Measurements from ENCODE around the gene NME7.
"Not testable (repeated sequence)": the region's sequence is repeated elsewhere in the genome, so short reads cannot be mapped to it uniquely, and the experiment has no call there.

Gene NME7, protein sequence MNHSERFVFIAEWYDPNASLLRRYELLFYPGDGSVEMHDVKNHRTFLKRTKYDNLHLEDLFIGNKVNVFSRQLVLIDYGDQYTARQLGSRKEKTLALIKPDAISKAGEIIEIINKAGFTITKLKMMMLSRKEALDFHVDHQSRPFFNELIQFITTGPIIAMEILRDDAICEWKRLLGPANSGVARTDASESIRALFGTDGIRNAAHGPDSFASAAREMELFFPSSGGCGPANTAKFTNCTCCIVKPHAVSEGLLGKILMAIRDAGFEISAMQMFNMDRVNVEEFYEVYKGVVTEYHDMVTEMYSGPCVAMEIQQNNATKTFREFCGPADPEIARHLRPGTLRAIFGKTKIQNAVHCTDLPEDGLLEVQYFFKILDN

DNA sequence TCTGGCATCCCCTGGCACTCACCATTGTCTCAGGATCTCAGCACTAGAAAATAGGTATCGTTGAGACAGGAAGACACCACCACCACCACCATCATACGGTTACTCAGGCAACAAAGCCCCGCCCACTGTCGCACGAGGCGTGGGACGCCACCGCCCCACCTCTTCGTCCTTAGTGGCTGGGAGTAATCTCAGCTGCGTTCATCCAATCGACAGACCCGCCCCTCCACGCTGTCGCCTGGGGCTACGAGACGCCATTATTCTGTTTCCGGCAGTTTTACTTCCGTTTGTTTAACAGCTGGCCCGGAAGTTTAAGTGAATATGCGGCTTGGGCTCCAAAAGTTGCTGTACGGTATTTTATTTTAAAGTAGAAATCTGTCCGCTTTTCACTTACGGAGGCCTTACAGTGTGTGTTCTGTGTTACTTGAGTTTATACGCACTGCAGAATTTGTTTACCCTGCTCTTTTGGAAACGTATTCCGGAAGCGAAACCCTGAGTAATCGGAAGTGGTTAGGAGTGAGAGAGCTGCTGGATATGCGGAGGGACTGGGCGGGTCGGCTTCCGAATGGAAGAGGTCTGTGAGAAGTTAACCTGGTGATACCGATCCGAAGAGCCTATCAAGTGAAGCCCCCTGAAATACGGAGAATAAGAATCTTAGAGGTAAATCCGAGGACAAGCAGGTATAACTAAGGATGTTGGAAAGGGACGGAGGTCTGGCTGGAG lies at the start of gene NME7, which contains the start of gene BLZF1:
Gene NME7 (minus strand): TSS at position 112 of the 720 bp plus-strand sequence. CDS start 87 bp downstream, at position 25.
Gene BLZF1 (plus strand): TSS at position 510 of the 720 bp plus-strand sequence. CDS start 1,328 bp downstream, outside the sequence.
- H3K36me3 ChIP-seq = peaks cover 26% of the 10 kb centered on the region
- no peak for TF ChIP-seq Cebpa-rat (IDR thresholded peaks at IDR 0.05)
- peak within 1 kb of the TSS; percentile 85 for H3K27ac ChIP-seq
- H3K4me1 ChIP-seq = peaks cover 32% of the 10 kb centered on the region
- peaks cover 16% of the 10 kb centered on the region for H3K9me3 ChIP-seq
- H3K4me3 ChIP-seq = peak within 1 kb of the TSS; percentile 89
- H4K20me1 ChIP-seq = no peaks in the 10 kb centered on the region
- H3K4me2 ChIP-seq = peak within 1 kb of the TSS; percentile 82
- H3K9ac ChIP-seq = peak within 1 kb of the TSS; percentile 81
- no peaks in the 10 kb centered on the region for H3K27me3 ChIP-seq

DNA sequence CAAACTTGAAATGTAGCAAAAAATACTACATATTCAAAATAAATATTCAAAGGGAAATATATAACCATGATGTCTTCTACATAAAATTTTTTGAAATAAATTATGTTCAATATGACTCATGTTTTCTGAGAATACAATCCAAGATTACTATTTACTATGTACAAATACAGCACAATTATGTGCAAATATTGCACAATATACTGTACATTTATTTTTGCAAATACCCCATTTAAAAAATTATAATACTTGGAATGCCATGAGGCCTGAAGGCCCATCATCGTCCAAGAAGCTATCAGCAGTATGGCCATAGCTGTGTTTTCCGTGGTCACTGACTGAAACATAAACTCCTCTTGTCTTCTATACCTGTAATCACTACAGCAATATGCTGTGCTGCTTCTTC lies 47.4 kb upstream of the NME7 start:
- H3K9me3 ChIP-seq = no peaks in the 10 kb centered on the region
- no peak overlapping the region for H3K4me3 ChIP-seq
- no peak for TF ChIP-seq Cebpa-rat (IDR thresholded peaks at IDR 0.05)
- H4K20me1 ChIP-seq = no peaks in the 10 kb centered on the region
- no peak overlapping the region for H3K4me2 ChIP-seq
- peaks cover 12% of the 10 kb centered on the region for H3K4me1 ChIP-seq
- H3K27ac ChIP-seq = no peak overlapping the region
- no peak overlapping the region for H3K9ac ChIP-seq
- H3K36me3 ChIP-seq = no peaks in the 10 kb centered on the region
- no peaks in the 10 kb centered on the region for H3K27me3 ChIP-seq

DNA sequence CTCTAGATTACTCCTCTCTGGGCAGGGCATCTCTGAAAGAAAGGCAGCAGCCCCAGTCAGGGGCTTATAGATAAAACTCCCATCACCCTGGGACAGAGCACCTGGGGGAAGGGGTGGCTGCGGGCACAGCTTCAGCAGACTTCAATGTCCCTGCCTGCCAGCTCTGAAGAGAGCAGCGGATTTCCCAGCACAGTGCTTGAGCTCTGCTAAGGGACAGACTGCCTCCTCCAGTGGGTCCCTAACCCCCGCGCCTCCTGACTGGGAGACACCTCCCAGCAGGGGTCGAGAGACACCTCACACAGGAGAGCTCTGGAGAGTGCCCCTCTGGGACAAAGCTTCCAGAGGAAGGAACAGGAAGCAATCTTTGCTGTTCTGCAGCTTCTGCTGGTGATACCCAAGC lies 40.7 kb upstream of the NME7 start:
- not testable (repeated sequence) for H3K27ac ChIP-seq, H3K9me3 ChIP-seq, H4K20me1 ChIP-seq, H3K4me2 ChIP-seq, H3K27me3 ChIP-seq, H3K9ac ChIP-seq, H3K4me3 ChIP-seq, H3K4me1 ChIP-seq, H3K36me3 ChIP-seq

DNA sequence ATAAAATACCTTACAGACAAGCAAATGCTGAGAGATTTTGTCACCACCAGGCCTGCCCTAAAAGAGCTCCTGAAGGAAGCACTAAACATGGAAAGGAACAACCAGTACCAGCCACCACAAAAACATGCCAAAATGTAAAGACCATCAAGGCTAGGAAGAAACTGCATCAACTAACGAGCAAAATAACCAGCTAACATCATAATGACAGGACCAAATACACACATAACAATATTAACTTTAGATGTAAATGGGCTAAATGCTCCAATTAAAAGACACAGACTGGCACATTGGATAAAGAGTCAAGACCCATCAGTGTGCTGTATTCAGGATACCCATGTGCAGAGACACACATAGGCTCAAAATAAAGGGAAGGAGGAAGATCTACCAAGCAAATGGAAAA lies 35.0 kb upstream of the NME7 start:
- not testable (repeated sequence) for H3K27me3 ChIP-seq, H3K36me3 ChIP-seq, H4K20me1 ChIP-seq, H3K4me1 ChIP-seq, H3K4me3 ChIP-seq, H3K9me3 ChIP-seq, H3K4me2 ChIP-seq, H3K27ac ChIP-seq, H3K9ac ChIP-seq

DNA sequence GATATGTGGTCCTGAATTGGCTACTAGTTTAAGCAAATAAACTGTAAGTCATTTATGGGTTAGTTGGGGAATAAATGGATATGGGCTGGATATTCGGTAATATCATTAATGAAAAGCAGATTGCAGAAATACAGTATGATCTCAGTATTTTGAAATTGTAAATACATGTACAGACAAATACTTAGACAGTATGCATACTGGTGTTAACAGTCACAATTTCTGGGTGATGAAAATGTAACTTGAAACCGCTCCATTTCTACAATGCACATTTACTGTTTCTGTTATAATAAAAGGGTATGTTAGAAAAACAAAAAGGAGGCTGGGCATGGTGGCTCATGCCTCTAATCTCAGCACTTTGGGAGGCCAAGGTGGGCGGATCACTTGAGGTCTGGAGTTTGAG lies 28.4 kb upstream of the NME7 start:
- peaks cover 30% of the 10 kb centered on the region for H3K36me3 ChIP-seq
- H3K9ac ChIP-seq = no peak overlapping the region
- no peak for TF ChIP-seq Cebpa-rat (IDR thresholded peaks at IDR 0.05)
- H4K20me1 ChIP-seq = no peaks in the 10 kb centered on the region
- no peak overlapping the region for H3K27ac ChIP-seq
- H3K4me1 ChIP-seq = no peaks in the 10 kb centered on the region
- H3K27me3 ChIP-seq = no peaks in the 10 kb centered on the region
- no peaks in the 10 kb centered on the region; the same call in 1 of the 2 replicates for H3K9me3 ChIP-seq
- H3K4me3 ChIP-seq = no peak overlapping the region
- H3K4me2 ChIP-seq = no peak overlapping the region

DNA sequence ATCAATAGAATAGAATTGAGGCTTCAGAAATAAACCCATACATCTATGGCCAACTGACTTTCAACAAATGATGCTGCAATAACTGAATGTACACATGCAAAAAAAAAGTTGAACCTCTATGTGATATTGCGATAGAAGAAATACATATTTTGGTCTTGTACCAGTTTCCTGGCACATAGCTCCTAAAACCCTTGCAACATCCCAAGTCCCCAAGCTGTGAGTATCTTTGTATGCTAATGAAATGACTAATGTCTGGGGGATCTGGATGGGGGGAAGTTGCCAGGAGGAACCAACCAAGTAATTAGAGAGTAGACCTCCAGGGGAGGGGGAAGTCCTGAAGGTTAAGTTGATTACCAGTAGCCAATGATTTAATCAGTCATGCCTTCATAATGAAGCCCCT lies 24.8 kb upstream of the NME7 start:
- peaks cover 55% of the 10 kb centered on the region for H3K36me3 ChIP-seq
- TF ChIP-seq Cebpa-rat (IDR thresholded peaks at IDR 0.05) = no peak
- no peaks in the 10 kb centered on the region for H3K4me1 ChIP-seq
- no peaks in the 10 kb centered on the region; the same call in 1 of the 2 replicates for H3K9me3 ChIP-seq
- no peak overlapping the region for H3K4me2 ChIP-seq
- no peaks in the 10 kb centered on the region for H4K20me1 ChIP-seq
- H3K27ac ChIP-seq = no peak overlapping the region
- no peak overlapping the region for H3K9ac ChIP-seq
- no peaks in the 10 kb centered on the region for H3K27me3 ChIP-seq
- no peak overlapping the region for H3K4me3 ChIP-seq

DNA sequence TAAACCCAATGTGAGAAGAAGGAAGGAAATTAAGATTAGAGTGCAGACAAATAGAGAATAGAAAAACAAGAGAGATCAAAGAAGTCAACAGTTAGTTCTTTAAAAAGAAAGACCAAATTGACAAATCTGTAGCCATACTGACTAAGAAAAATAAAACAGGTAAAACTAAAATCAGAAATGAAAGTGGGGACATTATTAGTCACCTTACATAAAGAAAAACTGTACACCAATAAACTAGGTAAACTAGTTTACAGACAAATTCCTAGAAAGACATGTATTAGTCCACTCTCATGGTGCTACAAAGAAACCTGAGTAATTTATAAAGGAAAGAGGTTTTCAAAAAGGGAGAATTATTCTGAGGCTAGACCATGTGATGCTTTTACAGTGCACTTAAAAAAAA lies 22.7 kb upstream of the NME7 start:
- no peak overlapping the region for H3K4me2 ChIP-seq
- H3K4me3 ChIP-seq = no peak overlapping the region
- no peaks in the 10 kb centered on the region; the same call in 1 of the 2 replicates for H3K9me3 ChIP-seq
- peaks cover 58% of the 10 kb centered on the region for H3K36me3 ChIP-seq
- H3K9ac ChIP-seq = no peak overlapping the region
- no peaks in the 10 kb centered on the region for H3K27me3 ChIP-seq
- no peaks in the 10 kb centered on the region for H4K20me1 ChIP-seq
- no peaks in the 10 kb centered on the region for H3K4me1 ChIP-seq
- no peak overlapping the region for H3K27ac ChIP-seq
- no peak for TF ChIP-seq Cebpa-rat (IDR thresholded peaks at IDR 0.05)

DNA sequence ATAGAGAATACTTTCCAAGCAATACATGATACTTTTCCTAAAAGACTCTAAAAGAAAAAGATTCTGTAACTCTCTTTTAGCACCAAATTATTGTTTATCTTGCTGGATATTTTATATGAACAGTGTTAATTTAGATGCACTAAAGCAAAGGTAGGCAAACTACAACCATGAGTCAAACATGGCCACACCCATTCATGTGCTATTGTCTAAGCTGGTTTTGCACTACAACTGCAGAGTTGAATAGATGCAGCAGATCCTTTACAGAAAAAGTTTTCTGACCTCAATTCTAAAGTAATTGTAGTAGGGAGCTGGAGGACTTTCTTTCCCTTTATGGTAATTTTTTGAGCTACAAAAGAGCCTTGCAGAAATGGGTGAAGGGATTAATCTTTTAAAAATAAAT lies 19.8 kb upstream of the NME7 start:
- H3K4me1 ChIP-seq = no peaks in the 10 kb centered on the region
- H3K27me3 ChIP-seq = no peaks in the 10 kb centered on the region
- H3K4me2 ChIP-seq = no peak overlapping the region
- no peaks in the 10 kb centered on the region; the same call in 1 of the 2 replicates for H3K9me3 ChIP-seq
- peaks cover 74% of the 10 kb centered on the region for H3K36me3 ChIP-seq
- H4K20me1 ChIP-seq = no peaks in the 10 kb centered on the region
- TF ChIP-seq Cebpa-rat (IDR thresholded peaks at IDR 0.05) = no peak
- no peak overlapping the region for H3K4me3 ChIP-seq
- no peak overlapping the region for H3K27ac ChIP-seq
- H3K9ac ChIP-seq = no peak overlapping the region

DNA sequence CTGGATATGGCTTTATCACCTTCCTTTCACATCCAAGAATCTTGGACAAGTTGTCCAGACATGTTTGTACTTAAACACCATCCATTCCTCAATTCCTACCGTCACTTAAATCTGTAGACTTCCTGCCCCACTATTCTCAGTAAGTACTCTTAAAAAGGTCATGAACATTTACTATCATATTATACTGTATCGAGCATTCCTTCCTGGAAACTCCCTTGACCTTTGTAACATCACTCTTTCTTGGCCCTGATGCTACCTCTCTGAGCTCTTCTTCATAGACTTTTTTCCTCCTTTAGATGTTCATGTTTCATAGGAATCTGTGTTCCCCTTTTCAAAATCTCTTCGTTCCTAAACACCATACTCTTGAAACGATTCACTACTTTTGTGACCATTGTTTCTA lies 15.9 kb upstream of the NME7 start:
- H3K4me1 ChIP-seq = no peaks in the 10 kb centered on the region
- no peaks in the 10 kb centered on the region for H3K9me3 ChIP-seq
- no peaks in the 10 kb centered on the region for H3K27me3 ChIP-seq
- no peak overlapping the region for H3K9ac ChIP-seq
- no peak overlapping the region for H3K27ac ChIP-seq
- TF ChIP-seq Cebpa-rat (IDR thresholded peaks at IDR 0.05) = no peak
- H3K36me3 ChIP-seq = peaks cover 62% of the 10 kb centered on the region
- no peak overlapping the region for H3K4me3 ChIP-seq
- H3K4me2 ChIP-seq = no peak overlapping the region
- H4K20me1 ChIP-seq = no peaks in the 10 kb centered on the region

DNA sequence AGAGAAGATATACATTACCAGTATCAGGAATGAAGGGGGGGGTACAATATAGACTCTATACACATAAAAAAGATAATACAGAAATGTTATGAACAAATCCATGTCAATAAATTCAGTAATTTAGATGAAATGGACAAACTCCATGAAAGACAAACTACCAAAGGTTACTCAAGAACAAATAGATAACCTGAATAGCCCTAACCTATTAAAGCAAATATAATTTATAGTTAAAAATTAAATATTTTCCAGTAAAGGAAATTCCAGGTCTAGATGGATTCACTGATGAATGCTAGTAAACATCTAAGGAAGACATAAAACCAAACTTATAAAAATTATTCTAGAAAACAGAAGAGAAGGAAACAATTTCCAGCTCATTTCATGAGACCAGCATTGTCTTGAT lies 13.6 kb upstream of the NME7 start:
- Histone ChIP-seq H4K20me1 (no peaks in the 10 kb centered on the region), H3K4me2 (no peak overlapping the region), H3K9me3 (no peaks in the 10 kb centered on the region), H3K9ac (no peak overlapping the region), H3K36me3 (peaks cover 65% of the 10 kb centered on the region), H3K27me3 (no peaks in the 10 kb centered on the region), H3K4me3 (no peak overlapping the region), H3K27ac (no peak overlapping the region), H3K4me1 (no peaks in the 10 kb centered on the region)
- TF ChIP-seq Cebpa-rat (IDR thresholded peaks at IDR 0.05) = no peak

Data from BLaER1 (cell line).